Gastroesophageal sphincter (tissue), 4 donors: Measurements from ENCODE around the gene TTLL5. TPM values are rescaled to one million over a fixed set of nuclear protein-coding genes. Genes with fewer than 3 reads are reported as not detected.
"Not testable (repeated sequence)": the region's sequence is repeated elsewhere in the genome, so short reads cannot be mapped to it uniquely, and the experiment has no call there.

Experiments
- ATAC-seq: fragments of 150-250 bp; one replicate; pipeline ENCODE4 v1.9.1; 2016; ENCODE audit warnings: mild to moderate bottlenecking, moderate library complexity
- H3K27ac ChIP-seq, 4 donors: fragments of 200-600 bp; sonication (generic) in 3 of 4; 1 replicate in 3 of 4; 2 replicates in 1 of 4; pipeline ENCODE4 v1.5.1; 2016 to 2019
- H3K27me3 ChIP-seq: fragments of 200-600 bp; sonication (generic); one replicate; pipeline ENCODE4 v1.5.1; 2019
- H3K36me3 ChIP-seq, 2 donors: fragments of 200-600 bp; sonication (generic); one replicate each; pipeline ENCODE4 v1.5.1; 2019; ENCODE audit warnings: control low read depth in 1 of 2
- H3K4me1 ChIP-seq, 3 donors: fragments of 200-600 bp; sonication (generic); 1 replicate in 2 of 3; 2 replicates in 1 of 3; pipeline ENCODE4 v1.5.1; 2016 to 2019; ENCODE audit warnings: control low read depth in 2 of 3
- H3K4me3 ChIP-seq, 2 donors: fragments of 200-600 bp; sonication (generic); one replicate each; pipeline ENCODE4 v1.5.1; 2019; ENCODE audit warnings: mild to moderate bottlenecking in 1 of 2, moderate library complexity in 1 of 2
- H3K9me3 ChIP-seq, 3 donors: fragments of 200-600 bp; sonication (generic); one replicate each; pipeline ENCODE4 v1.5.1; 2017 to 2019; ENCODE audit warnings: control low read depth in 2 of 3
- CTCF ChIP-seq, 4 experiments: fragments of 200-600 bp in 2 of 4; fragments of 450-650 bp in 2 of 4; sonication (generic) in 1 of 4; IDR thresholded peaks; one replicate each; pipeline ENCODE4 v1.5.1; 2017 to 2019; ENCODE audit warnings: antibody characterized with exemption in 4 of 4, mild to moderate bottlenecking in 2 of 4, moderate library complexity in 2 of 4
- EP300 ChIP-seq: sonication (generic); formaldehyde crosslinking; IDR thresholded peaks from one replicate; pipeline ENCODE4 v1.6.1; 2017; ENCODE audit warnings: antibody characterized with exemption, mild to moderate bottlenecking
- POLR2A ChIP-seq, 2 donors: fragments of 450-650 bp; IDR thresholded peaks; one replicate each; pipeline ENCODE4 v1.6.1; 2017; ENCODE audit warnings: antibody characterized with exemption in 2 of 2, mild to moderate bottlenecking in 2 of 2, moderate library complexity in 1 of 2
- POLR2AphosphoS5 ChIP-seq: sonication (generic); formaldehyde crosslinking; IDR thresholded peaks from one replicate; pipeline ENCODE4 v1.6.1; 2017; ENCODE audit warnings: antibody characterized with exemption
- WGBS, 2 donors: methylation state at CpG; one replicate each; pipeline ENCODE4 v1.1.5; 2018; ENCODE audit warnings: low coverage in 1 of 2; 5-methylcytosine and 5-hydroxymethylcytosine counted together
- total RNA-seq, 4 donors: library from RNA; depleted of rRNA; stranded (reverse); fragments of >200 nt; gene quantifications; one replicate each; pipeline ENCODE4 v1.1.0, GENCODE V29; 2016

The TTLL5 gene
- total RNA-seq, 4 donors from 2014 or later: 18.1 to 30.0 (median 22.1) TPM

GRCh38 chr14:75917322-75917945, 256.4 kb downstream of the TTLL5 start:
- H3K27ac ChIP-seq: no peak overlapping the region
- TF ChIP-seq EP300 (no peak), CTCF (IDR thresholded peaks at IDR 0.05) (no peak), POLR2AphosphoS5 (no peak)
- no peaks in the 10 kb centered on the region for H3K4me1 ChIP-seq
- H3K9me3 ChIP-seq: no peaks in the 10 kb centered on the region
- no peak overlapping the region for H3K4me3 ChIP-seq
- WGBS, 2 donors: 90 to 97% methylated on average over 3 to 7 of the region's 10 CpGs
- ATAC-seq: no peak
- no peaks in the 10 kb centered on the region for H3K27me3 ChIP-seq
- H3K36me3 ChIP-seq: peaks cover 0 to 6% of the 10 kb centered on the region in 2 donors

- no peak overlapping the region for H3K27ac ChIP-seq
- peaks cover 0 to 6% of the 10 kb centered on the region in 2 donors for H3K36me3 ChIP-seq
- ATAC-seq: no peak
- H3K27me3 ChIP-seq: no peaks in the 10 kb centered on the region
- TF ChIP-seq POLR2A (IDR thresholded peaks at IDR 0.05) (no peak), EP300 (no peak), POLR2AphosphoS5 (no peak), CTCF (IDR thresholded peaks at IDR 0.05) (no peak)
- H3K4me1 ChIP-seq: no peaks in the 10 kb centered on the region
- 64% methylated on average over 1 of the region's 1 CpG; no CpG with 5 or more reads in 1 of the 2 donors for WGBS, 2 donors
- H3K9me3 ChIP-seq: no peaks in the 10 kb centered on the region
- no peak overlapping the region for H3K4me3 ChIP-seq
Observed at GRCh38 chr14:75917946-75918335, 256.9 kb downstream of the TTLL5 start.

DNA sequence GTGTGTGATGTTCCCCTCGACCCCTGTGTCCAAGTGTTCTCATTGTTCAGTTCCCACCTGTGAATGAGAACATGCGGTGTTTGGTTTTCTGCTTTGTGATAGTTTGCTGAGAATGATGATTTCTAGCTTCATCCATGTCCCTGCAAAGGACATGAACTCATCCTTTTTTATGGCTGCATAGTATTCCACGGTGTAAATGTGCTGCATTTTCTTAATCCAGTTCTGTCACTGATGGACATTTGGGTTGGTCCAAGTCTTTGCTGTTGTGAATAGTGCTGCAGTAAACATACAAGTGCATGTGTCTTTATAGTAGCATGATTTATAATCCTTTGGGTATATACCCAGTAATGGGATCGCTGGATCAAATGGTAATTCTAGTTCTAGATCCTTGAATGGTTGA, 259.4 kb downstream of the TTLL5 start:
- not testable (repeated sequence) for H3K27ac ChIP-seq, H3K9me3 ChIP-seq, H3K27me3 ChIP-seq, H3K36me3 ChIP-seq, H3K4me1 ChIP-seq, ATAC-seq, H3K4me3 ChIP-seq
- 92 to 98% methylated on average over 4 of the region's 4 CpGs for WGBS, 2 donors

DNA sequence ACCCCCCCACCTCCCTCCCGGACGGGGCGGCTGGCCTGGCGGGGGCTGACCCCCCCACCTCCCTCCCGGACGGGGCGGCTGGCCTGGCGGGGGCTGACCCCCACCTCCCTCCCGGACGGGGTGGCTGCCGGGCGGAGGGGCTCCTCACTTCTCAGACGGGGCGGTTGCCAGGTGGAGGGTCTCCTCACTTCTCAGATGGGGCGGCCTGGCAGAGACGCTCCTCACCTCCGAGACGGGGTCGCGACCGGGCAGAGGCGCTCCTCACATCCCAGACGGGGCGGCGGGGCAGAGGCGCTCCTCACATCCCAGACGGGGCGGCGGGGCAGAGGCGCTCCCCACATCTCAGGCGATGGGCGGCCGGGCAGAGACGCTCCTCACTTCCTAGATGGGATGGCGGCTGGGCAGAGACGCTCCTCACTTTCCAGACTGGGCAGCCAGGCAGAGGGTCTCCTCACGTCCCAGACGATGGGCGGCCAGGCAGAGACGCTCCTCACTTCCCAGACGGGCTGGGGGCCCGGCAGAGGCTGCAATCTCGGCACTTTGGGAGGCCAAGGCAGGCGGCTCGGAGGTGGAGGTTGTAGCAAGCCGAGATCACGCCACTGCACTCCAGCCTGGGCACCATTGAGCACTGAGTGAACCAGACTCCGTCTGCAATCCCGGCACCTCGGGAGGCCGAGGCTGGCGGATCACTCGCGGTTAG, 264.2 kb downstream of the TTLL5 start:
- not testable (repeated sequence) for H3K4me3 ChIP-seq, H3K36me3 ChIP-seq, H3K4me1 ChIP-seq, H3K27me3 ChIP-seq, ATAC-seq, H3K27ac ChIP-seq, H3K9me3 ChIP-seq
- WGBS, 2 donors: no CpG with 5 or more reads among the region's 54 CpGs

DNA sequence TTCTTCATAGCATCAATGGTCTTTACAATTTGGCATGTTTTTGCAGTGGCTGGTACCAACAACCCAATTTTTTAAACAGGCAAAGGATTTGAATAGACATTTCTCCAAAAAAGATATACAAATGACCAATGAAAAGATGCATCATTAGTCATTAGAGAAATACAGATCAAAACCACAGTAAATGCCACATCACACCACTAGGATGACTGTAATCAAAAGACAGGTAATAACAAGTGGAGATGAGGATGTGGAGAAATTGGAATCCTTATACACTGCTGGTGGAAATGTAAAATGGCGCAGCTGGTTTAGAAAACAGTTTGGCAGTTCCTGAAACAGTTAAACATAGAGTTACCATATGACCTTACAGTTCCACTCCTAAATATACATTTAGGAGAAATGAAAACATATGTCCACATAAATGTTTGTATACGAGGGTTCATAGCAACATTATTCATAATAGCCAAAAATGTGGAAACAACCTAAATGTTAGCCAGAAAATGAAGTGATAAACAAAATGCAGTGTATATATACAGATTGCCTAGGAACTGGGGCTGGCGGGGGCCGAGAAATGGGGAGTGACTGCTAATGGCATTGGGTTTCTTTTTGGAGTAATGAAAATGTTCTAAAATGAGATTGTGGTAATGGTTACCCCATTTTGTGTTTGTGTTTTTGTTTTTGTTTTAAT, 265.5 kb downstream of the TTLL5 start:
- Histone ChIP-seq H3K4me1 (peaks cover 0 to 7% (median 0%) of the 10 kb centered on the region in 3 donors), H3K9me3 (no peaks in the 10 kb centered on the region), H3K27me3 (no peaks in the 10 kb centered on the region), H3K4me3 (no peak overlapping the region), H3K36me3 (peaks cover 0 to 9% of the 10 kb centered on the region in 2 donors), H3K27ac (no peak overlapping the region)
- TF ChIP-seq POLR2AphosphoS5 (no peak), EP300 (no peak), POLR2A (IDR thresholded peaks at IDR 0.05) (no peak), CTCF (IDR thresholded peaks at IDR 0.05) (no peak)
- 86 to 100% methylated on average over 4 of the region's 4 CpGs for WGBS, 2 donors
- ATAC-seq: no peak
